Transverse colon (tissue), 4 donors: ENCODE results near the gene RTP5. TPM values are rescaled to one million over a fixed set of nuclear protein-coding genes. Genes with fewer than 3 reads are reported as not detected.

Experiments
- DNase-seq: peaks from one replicate; pipeline ENCODE4 v3.0.0-alpha.2; 2019
- H3K27ac ChIP-seq, 4 donors: fragments of 200-600 bp; sonication (generic); 2 replicates each; pipeline ENCODE4 v1.5.1; 2016 to 2018; ENCODE audit warnings: inconsistent platforms in 4 of 4
- H3K27me3 ChIP-seq: fragments of 200-600 bp; sonication (generic); 2 replicates; pipeline ENCODE4 v1.5.1; 2017; ENCODE audit warnings: inconsistent platforms
- H3K36me3 ChIP-seq, 4 donors: fragments of 200-600 bp; sonication (generic); 2 replicates each; pipeline ENCODE4 v1.5.1; 2017 to 2019; ENCODE audit warnings: inconsistent platforms in 4 of 4
- H3K4me1 ChIP-seq, 4 donors: fragments of 200-600 bp; sonication (generic); 2 replicates each; pipeline ENCODE4 v1.5.1; 2017 to 2020; ENCODE audit warnings: inconsistent platforms in 4 of 4
- H3K4me3 ChIP-seq, 4 donors: fragments of 200-600 bp; sonication (generic); 1 replicate in 1 of 4; 2 replicates in 3 of 4; pipeline versions ENCODE4 v1.5.1 to v1.6.1; 2017 to 2019; ENCODE audit warnings: inconsistent platforms in 4 of 4
- H3K9me3 ChIP-seq, 2 donors: fragments of 200-600 bp; sonication (generic); 2 replicates each; pipeline ENCODE4 v1.5.1; 2017 to 2019; ENCODE audit warnings: inconsistent platforms in 2 of 2
- EP300 ChIP-seq: sonication (generic); formaldehyde crosslinking; IDR thresholded peaks from one replicate; pipeline ENCODE4 v1.6.1; 2017; ENCODE audit warnings: antibody characterized with exemption, low read depth
- POLR2A ChIP-seq: fragments of 450-650 bp; IDR thresholded peaks from one replicate; pipeline ENCODE4 v1.6.1; 2016; ENCODE audit warnings: antibody characterized with exemption, mild to moderate bottlenecking, moderate library complexity
- POLR2AphosphoS5 ChIP-seq, 3 donors: sonication (generic); formaldehyde crosslinking; IDR thresholded peaks; one replicate each; pipeline ENCODE4 v1.6.1; 2016; ENCODE audit warnings: antibody characterized with exemption in 3 of 3
- WGBS, 2 donors: methylation state at CpG; one replicate each; pipeline ENCODE4 v1.1.5; 2018; ENCODE audit warnings: low coverage in 1 of 2; 5-methylcytosine and 5-hydroxymethylcytosine counted together
- in situ Hi-C, 4 donors: fragments of 200-750 bp; cut with MboI; loops; one replicate each; pipeline versions ENCODE4 v1.15.0 to v1.15.1; 2017; ENCODE audit warnings: low sequenced_read_pairs in 3 of 4, low pct_ligation_motif_present in 1 of 4, low pct_unique_long_range_greater_than_20kb in 1 of 4
- intact Hi-C: fragments of 100-400 bp; cut with DNase I; formaldehyde crosslinking; loops from one replicate; pipeline ENCODE4 v1.15.1; 2023; ENCODE audit warnings: low total_unique reads
- total RNA-seq, 4 donors: library from RNA; depleted of rRNA; stranded (reverse); fragments of >200 nt; gene quantifications; one replicate each; pipeline ENCODE4 v1.1.0, GENCODE V29; 2016
- TF ChIP-seq, protein P1 (sequence below), 5 experiments: fragments of 200-600 bp in 3 of 5; fragments of 450-650 bp in 2 of 5; sonication (generic) in 3 of 5; IDR thresholded peaks; 1 replicate in 2 of 5; 2 replicates in 3 of 5; pipeline ENCODE4 v1.5.1; 2016 to 2017; ENCODE audit warnings: antibody characterized with exemption in 5 of 5, inconsistent platforms in 3 of 5, mild to moderate bottlenecking in 2 of 5, moderate library complexity in 1 of 5

The RTP5 gene
- total RNA-seq, 4 donors from 2014 or later: 0.16 TPM; not detected in 3

DNA sequence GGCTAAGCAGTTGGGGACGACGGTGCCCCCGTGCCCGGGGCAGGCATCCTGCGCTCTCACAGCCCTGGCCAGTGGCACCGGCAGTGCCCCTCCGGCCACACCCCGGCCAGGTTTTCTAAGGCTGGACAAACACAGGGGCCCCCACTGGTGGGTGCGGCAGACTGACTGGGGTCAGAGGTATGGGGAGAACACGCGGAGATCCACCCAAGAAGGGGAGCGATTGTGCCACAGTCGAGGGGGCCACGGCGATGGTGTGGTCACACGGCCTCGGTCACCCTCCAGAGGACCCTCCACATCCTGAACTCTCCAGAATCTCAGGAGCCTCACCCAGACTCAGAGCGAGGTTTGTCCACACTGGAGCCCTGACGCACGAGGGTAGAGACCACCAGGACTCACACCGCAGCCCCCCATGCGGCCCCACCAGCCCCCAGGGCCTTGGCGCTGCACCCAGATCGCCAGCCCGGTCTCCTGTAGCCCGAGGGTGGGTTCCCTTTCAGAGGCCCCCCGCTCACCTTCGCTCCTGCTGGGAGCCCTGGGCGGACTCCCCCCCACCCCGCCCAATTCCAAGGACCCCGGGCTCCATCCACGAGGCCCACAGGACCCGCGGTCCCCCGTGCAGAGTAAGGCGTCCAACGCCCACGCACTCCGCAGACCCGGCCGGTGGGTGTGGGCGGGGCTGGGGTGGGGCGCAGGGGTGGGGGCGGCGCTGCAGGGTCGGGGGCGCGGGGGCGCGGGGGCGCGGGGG, 26.0 kb upstream of the RTP5 start:
- peaks cover 0 to 20% (median 13%) of the 10 kb centered on the region in 4 donors for H3K4me1 ChIP-seq
- no peaks in the 10 kb centered on the region for H3K9me3 ChIP-seq
- H3K27me3 ChIP-seq: peaks cover 4% of the 10 kb centered on the region
- no peak for TF ChIP-seq EP300
- TF ChIP-seq POLR2A: no peak
- TF ChIP-seq, protein P1, sequence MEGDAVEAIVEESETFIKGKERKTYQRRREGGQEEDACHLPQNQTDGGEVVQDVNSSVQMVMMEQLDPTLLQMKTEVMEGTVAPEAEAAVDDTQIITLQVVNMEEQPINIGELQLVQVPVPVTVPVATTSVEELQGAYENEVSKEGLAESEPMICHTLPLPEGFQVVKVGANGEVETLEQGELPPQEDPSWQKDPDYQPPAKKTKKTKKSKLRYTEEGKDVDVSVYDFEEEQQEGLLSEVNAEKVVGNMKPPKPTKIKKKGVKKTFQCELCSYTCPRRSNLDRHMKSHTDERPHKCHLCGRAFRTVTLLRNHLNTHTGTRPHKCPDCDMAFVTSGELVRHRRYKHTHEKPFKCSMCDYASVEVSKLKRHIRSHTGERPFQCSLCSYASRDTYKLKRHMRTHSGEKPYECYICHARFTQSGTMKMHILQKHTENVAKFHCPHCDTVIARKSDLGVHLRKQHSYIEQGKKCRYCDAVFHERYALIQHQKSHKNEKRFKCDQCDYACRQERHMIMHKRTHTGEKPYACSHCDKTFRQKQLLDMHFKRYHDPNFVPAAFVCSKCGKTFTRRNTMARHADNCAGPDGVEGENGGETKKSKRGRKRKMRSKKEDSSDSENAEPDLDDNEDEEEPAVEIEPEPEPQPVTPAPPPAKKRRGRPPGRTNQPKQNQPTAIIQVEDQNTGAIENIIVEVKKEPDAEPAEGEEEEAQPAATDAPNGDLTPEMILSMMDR (IDR thresholded peaks at IDR 0.05): no peak
- TF ChIP-seq POLR2AphosphoS5 (IDR thresholded peaks at IDR 0.05): no peak
- no peaks in the 10 kb centered on the region for H3K36me3 ChIP-seq
- 58% methylated on average over 25 of the region's 52 CpGs; no CpG with 5 or more reads in 1 of the 2 donors for WGBS, 2 donors
- in situ Hi-C loops (no loop called here), intact Hi-C loops (no loop called here)
- peak overlapping the region; percentile 18 to 76 (median 54) for H3K27ac ChIP-seq
- peak overlapping the region in 3 of 4 donors; percentile 35 to 48 (median 36) for H3K4me3 ChIP-seq
- DNase-seq: no peak

DNA sequence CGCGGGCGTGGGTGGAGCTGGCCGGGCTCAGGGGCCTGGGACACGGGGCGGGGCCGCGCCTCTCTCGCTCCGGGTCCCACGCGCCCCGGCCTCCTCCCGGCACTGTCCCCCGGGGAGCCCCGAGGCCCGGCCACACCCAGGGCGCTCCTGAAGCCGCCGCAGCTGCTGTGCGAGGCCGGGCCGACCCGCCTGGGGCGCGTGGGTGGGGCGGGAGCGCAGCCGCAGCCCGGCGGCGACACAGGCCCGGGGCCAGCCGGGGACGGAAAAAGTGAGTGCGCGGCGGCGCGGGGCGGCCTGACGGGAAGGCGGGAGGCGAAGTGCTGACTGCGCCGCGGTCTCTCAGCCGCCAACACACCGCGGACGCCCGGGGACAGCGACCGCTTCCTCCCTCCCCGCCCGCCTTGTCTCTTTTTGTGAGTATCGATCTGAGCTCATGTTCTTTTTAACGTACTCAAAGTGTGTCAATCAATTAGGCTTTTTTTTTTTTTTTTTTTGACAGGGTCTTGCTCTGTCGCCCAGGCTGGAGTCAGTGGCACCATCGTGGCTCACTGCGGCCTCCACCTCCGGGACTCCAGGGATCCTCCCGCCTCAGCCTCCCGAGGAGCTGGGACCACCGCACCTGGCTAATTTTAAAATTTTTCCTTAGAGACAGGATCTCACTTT, 25.3 kb upstream of the RTP5 start:
- whole genome bisulfite sequencing, 2 donors: 5 to 7% methylated on average over 3 to 43 of the region's 65 CpGs
- peak overlapping the region; percentile 18 to 76 (median 54) for H3K27ac ChIP-seq
- in situ Hi-C loops: no loop called here

DNA sequence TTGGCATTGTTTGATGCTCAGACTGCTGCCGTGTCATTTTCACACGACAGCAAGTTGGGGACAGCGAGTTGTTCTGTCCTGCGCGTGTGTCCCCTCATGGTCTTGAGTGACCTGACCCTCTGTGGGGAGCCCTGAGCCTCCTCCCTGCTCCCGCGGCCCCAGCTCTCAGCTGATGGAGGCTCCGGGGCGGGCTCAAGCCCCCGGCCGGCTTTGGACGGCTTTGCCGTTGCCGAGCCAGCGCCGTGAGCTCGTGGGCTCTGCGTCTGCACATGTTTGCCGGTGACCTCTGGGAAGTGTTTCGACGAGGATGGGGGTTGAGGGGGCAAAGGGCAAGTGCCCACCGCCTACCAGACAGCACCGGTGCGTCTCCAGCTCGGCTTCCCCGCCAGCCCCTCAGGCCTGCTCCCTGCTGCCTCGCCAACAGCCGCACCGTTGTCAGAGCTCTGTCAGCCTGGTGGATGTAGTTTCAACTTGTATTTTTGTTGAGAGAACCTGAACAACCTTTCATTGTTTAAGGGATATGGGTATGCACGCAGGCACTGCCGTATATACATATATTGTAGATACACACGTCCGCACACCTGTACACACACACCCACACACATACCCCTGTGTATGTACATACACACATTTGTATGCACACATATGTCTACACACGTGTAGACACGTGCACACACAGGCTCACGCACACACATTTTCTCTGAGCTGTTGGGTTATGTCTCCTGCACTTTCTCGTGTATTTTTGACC, 24.5 kb upstream of the RTP5 start:
- WGBS, 2 donors: 83 to 86% methylated on average over 8 to 33 of the region's 37 CpGs
- Histone ChIP-seq H3K4me1 (peaks cover 0 to 20% (median 13%) of the 10 kb centered on the region in 4 donors), H3K27ac (peak overlapping the region in 1 of 4 donors; percentile 63), H3K36me3 (no peaks in the 10 kb centered on the region), H3K9me3 (no peaks in the 10 kb centered on the region), H3K4me3 (peak overlapping the region in 2 of 4 donors; percentile 35 to 48), H3K27me3 (no peaks in the 10 kb centered on the region)
- no peak for DNase-seq
- intact Hi-C loops: loop anchor here (5.0 kb wide), 1 partner anchor 858 kb away; no protein-coding TSS in a partner anchor
- in situ Hi-C loops: no loop called here
- TF ChIP-seq EP300: no peak
- TF ChIP-seq POLR2A: no peak
- TF ChIP-seq, protein P1 (IDR thresholded peaks at IDR 0.05): no peak
- no peak for TF ChIP-seq POLR2AphosphoS5 (IDR thresholded peaks at IDR 0.05)

More for the DNA sequence above, 25.3 kb upstream of the RTP5 start:
- TF ChIP-seq, protein P1 (IDR thresholded peaks at IDR 0.05): peak in 3 of 5 experiments; percentile 21 to 34 (median 21)
- TF ChIP-seq POLR2AphosphoS5 (IDR thresholded peaks at IDR 0.05) (peak in 2 of 3 donors; percentile 45 to 57), EP300 (no peak)
- H3K4me1 ChIP-seq: peaks cover 0 to 20% (median 13%) of the 10 kb centered on the region in 4 donors
- no peaks in the 10 kb centered on the region for H3K9me3 ChIP-seq
- peak overlapping the region; percentile 16 to 48 (median 36) for H3K4me3 ChIP-seq
- no peaks in the 10 kb centered on the region for H3K27me3 ChIP-seq
- intact Hi-C loops: no loop called here
- peak; percentile 82 for DNase-seq
- H3K36me3 ChIP-seq: no peaks in the 10 kb centered on the region

DNA sequence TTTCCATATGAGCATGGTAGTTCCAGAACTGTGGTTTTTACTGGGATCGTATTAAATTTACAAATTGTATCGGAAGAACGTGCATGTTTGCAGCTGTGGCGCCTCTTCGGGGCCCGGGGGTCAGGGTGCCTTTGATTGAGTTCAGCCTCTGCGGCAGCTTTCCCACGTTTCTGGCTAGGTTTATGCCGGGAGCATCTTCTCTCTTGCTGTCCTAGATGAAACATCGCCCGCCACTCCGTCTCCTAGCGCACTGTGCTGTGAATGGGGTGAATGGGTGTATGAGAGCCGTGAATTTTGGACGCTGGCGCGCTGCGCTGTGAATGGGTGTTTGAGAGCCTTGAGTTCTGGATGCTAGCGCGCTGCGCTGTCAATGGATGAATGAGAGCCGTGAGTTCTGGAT, 23.1 kb upstream of the RTP5 start:
- Histone ChIP-seq H3K27me3 (no peaks in the 10 kb centered on the region), H3K9me3 (no peaks in the 10 kb centered on the region), H3K36me3 (no peaks in the 10 kb centered on the region), H3K4me1 (peaks cover 0 to 20% (median 13%) of the 10 kb centered on the region in 4 donors), H3K4me3 (no peak overlapping the region), H3K27ac (no peak overlapping the region)
- intact Hi-C loops (loop anchor here (5.0 kb wide), 1 partner anchor 859 kb away; no protein-coding TSS in a partner anchor), in situ Hi-C loops (no loop called here)
- no peak for DNase-seq
- TF ChIP-seq, protein P1 (IDR thresholded peaks at IDR 0.05): no peak
- TF ChIP-seq POLR2A (no peak), EP300 (no peak), POLR2AphosphoS5 (IDR thresholded peaks at IDR 0.05) (no peak)
- WGBS, 2 donors: 74 to 88% methylated on average over 9 to 20 of the region's 22 CpGs
